Measurements from ENCODE around the gene NRG3. TPM values are rescaled to one million over a fixed set of nuclear protein-coding genes. Genes with fewer than 3 reads are reported as not detected.

Gene NRG3
- total RNA-seq, 1 experiment from 2014 or later: not detected

GRCh38 chr10:82866424-82867020, 991.5 kb downstream of the NRG3 start:
- ChIA-PET POLR2A (no interaction called here), CTCF (no interaction called here), RAD21 (ENCODE audit: low non-redundant PET in 1 of 2, low total read pairs in 2 of 2, uncharacterized antibody in 2 of 2, unreplicated experiment in 2 of 2) (no interaction called here)
- Histone ChIP-seq H3K36me3 (ENCODE audit: control insufficient read depth in 1 of 2, insufficient read depth in 2 of 2, low read length in 2 of 2) (no peaks in the 10 kb centered on the region), H3K9ac (ENCODE audit: low read length) (no peak overlapping the region), H3K27me3 (ENCODE audit: insufficient read depth, low read length) (no peaks in the 10 kb centered on the region), H3K79me2 (ENCODE audit: insufficient read depth, low read length) (no peaks in the 10 kb centered on the region), H3K4me1 (ENCODE audit: control insufficient read depth in 1 of 2, insufficient read depth in 2 of 2, low read length in 2 of 2) (no peaks in the 10 kb centered on the region), H3K9me3 (ENCODE audit: control insufficient read depth in 1 of 2, insufficient read depth in 1 of 2, low read depth in 1 of 2, low read length in 2 of 2) (peaks cover 5 to 20% of the 10 kb centered on the region in 2 experiments; a peak in 2 of 4 replicates), H3K9me2 (ENCODE audit: insufficient read depth) (no peaks in the 10 kb centered on the region), H3K4me3 (replicated peaks in 1 of 2; ENCODE audit: low read depth in 1 of 2, low read length in 2 of 2) (no peak overlapping the region), H3K27ac (ENCODE audit: low read depth, low read length) (no peak overlapping the region), H3K4me2 (ENCODE audit: low read length) (no peak overlapping the region), H2AFZ (ENCODE audit: low read depth, low read length, poor library complexity, severe bottlenecking) (no peak overlapping the region), H4K20me1 (ENCODE audit: insufficient read depth) (no peaks in the 10 kb centered on the region)
- BruUV-seq (replicated peaks): no TSS peak
- DNase-seq (ENCODE audit: low read depth, low spot score) (no peak), ATAC-seq (no peak)
- TF ChIP-seq EGR1 (IDR thresholded peaks at IDR 0.05; ENCODE audit: low read depth) (no peak), SRF (IDR thresholded peaks at IDR 0.05; ENCODE audit: low read depth) (no peak), ELF1 (IDR thresholded peaks at IDR 0.05; ENCODE audit: borderline replicate concordance, low read depth) (no peak), SP1 (IDR thresholded peaks at IDR 0.05; ENCODE audit: low read depth) (no peak), EZH2phosphoT487 (IDR thresholded peaks at IDR 0.05; ENCODE audit: borderline replicate concordance) (no peak), ZNF274 (IDR thresholded peaks at IDR 0.05; ENCODE audit: low read depth, low read length) (no peak), YY1 (IDR thresholded peaks at IDR 0.05; ENCODE audit: extremely low read depth, insufficient replicate concordance, low read depth, low read length) (no peak), POLR2A (IDR thresholded peaks at IDR 0.05; ENCODE audit: borderline replicate concordance, extremely low read depth, insufficient read depth, insufficient read length) (no peak), EZH2 (IDR thresholded peaks at IDR 0.05) (no peak), TCF7L2 (IDR thresholded peaks at IDR 0.05; ENCODE audit: borderline replicate concordance, extremely low read depth, insufficient read depth, insufficient read length) (no peak), FOSL1 (IDR thresholded peaks at IDR 0.05; ENCODE audit: low read depth) (no peak), CBX3 (IDR thresholded peaks at IDR 0.05; ENCODE audit: low read depth) (no peak), ZFX (IDR thresholded peaks at IDR 0.05) (no peak), JUND (IDR thresholded peaks at IDR 0.05) (no peak), SIN3A (IDR thresholded peaks at IDR 0.05; ENCODE audit: low read depth) (no peak)
- TF ChIP-seq, protein P1, sequence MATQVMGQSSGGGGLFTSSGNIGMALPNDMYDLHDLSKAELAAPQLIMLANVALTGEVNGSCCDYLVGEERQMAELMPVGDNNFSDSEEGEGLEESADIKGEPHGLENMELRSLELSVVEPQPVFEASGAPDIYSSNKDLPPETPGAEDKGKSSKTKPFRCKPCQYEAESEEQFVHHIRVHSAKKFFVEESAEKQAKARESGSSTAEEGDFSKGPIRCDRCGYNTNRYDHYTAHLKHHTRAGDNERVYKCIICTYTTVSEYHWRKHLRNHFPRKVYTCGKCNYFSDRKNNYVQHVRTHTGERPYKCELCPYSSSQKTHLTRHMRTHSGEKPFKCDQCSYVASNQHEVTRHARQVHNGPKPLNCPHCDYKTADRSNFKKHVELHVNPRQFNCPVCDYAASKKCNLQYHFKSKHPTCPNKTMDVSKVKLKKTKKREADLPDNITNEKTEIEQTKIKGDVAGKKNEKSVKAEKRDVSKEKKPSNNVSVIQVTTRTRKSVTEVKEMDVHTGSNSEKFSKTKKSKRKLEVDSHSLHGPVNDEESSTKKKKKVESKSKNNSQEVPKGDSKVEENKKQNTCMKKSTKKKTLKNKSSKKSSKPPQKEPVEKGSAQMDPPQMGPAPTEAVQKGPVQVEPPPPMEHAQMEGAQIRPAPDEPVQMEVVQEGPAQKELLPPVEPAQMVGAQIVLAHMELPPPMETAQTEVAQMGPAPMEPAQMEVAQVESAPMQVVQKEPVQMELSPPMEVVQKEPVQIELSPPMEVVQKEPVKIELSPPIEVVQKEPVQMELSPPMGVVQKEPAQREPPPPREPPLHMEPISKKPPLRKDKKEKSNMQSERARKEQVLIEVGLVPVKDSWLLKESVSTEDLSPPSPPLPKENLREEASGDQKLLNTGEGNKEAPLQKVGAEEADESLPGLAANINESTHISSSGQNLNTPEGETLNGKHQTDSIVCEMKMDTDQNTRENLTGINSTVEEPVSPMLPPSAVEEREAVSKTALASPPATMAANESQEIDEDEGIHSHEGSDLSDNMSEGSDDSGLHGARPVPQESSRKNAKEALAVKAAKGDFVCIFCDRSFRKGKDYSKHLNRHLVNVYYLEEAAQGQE (IDR thresholded peaks at IDR 0.05; ENCODE audit: low read depth): no peak
- TF ChIP-seq, protein P2, sequence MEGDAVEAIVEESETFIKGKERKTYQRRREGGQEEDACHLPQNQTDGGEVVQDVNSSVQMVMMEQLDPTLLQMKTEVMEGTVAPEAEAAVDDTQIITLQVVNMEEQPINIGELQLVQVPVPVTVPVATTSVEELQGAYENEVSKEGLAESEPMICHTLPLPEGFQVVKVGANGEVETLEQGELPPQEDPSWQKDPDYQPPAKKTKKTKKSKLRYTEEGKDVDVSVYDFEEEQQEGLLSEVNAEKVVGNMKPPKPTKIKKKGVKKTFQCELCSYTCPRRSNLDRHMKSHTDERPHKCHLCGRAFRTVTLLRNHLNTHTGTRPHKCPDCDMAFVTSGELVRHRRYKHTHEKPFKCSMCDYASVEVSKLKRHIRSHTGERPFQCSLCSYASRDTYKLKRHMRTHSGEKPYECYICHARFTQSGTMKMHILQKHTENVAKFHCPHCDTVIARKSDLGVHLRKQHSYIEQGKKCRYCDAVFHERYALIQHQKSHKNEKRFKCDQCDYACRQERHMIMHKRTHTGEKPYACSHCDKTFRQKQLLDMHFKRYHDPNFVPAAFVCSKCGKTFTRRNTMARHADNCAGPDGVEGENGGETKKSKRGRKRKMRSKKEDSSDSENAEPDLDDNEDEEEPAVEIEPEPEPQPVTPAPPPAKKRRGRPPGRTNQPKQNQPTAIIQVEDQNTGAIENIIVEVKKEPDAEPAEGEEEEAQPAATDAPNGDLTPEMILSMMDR (IDR thresholded peaks at IDR 0.05 in 2 of 3, conservative IDR thresholded peaks at IDR 0.05 in 1 of 3; ENCODE audit: borderline replicate concordance in 1 of 3, insufficient read depth in 1 of 3, low read depth in 2 of 3, low read length in 2 of 3): no peak
- TF ChIP-seq, protein P3, sequence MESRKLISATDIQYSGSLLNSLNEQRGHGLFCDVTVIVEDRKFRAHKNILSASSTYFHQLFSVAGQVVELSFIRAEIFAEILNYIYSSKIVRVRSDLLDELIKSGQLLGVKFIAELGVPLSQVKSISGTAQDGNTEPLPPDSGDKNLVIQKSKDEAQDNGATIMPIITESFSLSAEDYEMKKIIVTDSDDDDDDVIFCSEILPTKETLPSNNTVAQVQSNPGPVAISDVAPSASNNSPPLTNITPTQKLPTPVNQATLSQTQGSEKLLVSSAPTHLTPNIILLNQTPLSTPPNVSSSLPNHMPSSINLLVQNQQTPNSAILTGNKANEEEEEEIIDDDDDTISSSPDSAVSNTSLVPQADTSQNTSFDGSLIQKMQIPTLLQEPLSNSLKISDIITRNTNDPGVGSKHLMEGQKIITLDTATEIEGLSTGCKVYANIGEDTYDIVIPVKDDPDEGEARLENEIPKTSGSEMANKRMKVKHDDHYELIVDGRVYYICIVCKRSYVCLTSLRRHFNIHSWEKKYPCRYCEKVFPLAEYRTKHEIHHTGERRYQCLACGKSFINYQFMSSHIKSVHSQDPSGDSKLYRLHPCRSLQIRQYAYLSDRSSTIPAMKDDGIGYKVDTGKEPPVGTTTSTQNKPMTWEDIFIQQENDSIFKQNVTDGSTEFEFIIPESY (IDR thresholded peaks at IDR 0.05; ENCODE audit: extremely low read depth, insufficient replicate concordance, low read length): no peak
- TF ChIP-seq, protein P4, sequence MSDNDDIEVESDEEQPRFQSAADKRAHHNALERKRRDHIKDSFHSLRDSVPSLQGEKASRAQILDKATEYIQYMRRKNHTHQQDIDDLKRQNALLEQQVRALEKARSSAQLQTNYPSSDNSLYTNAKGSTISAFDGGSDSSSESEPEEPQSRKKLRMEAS (IDR thresholded peaks at IDR 0.05): no peak
- intact Hi-C loops (cut with micrococcal nuclease): no loop called here
